ENCODE results near the gene DEAF1. TPM values are rescaled to one million over a fixed set of nuclear protein-coding genes. Genes with fewer than 3 reads are reported as not detected.

Gene DEAF1
- total and polyA plus RNA-seq, 2 donors (not counting 3 experiments of a cell fraction or from before 2014, with no cell fraction given) = 43.6 to 55.7 TPM

GRCh38 chr11:643849-644738 is 50.9 kb downstream of the DEAF1 start:
- CTCF ChIA-PET = no interaction called here
- dilution Hi-C loops (cut with MboI; ENCODE audit: extremely low pct_ligation_motif_present, low sequenced_read_pairs) = no loop called here
- BruUV-seq (replicated peaks) = no TSS peak

More at GRCh38 chr11:643849-644738, 50.9 kb downstream of the DEAF1 start:
- no peak overlapping the region for H3K4me2 ChIP-seq (ENCODE audit: insufficient read depth, low read length)
- TF ChIP-seq POLR2AphosphoS5 (IDR thresholded peaks at IDR 0.05; ENCODE audit: insufficient read depth, low read depth, low read length) (no peak), FOS (IDR thresholded peaks at IDR 0.05; ENCODE audit: borderline replicate concordance, insufficient read depth, low read length) (no peak), JUN (IDR thresholded peaks at IDR 0.05; ENCODE audit: borderline replicate concordance, insufficient read depth, insufficient read length, low read depth) (no peak), POLR2A (IDR thresholded peaks at IDR 0.05; ENCODE audit: low read depth, low read length) (no peak), EZH2 (IDR thresholded peaks at IDR 0.05; ENCODE audit: borderline replicate concordance, low read depth, low read length, severe bottlenecking) (no peak), GATA2 (IDR thresholded peaks at IDR 0.05; ENCODE audit: insufficient read depth, insufficient read length, low read depth, low read length) (no peak), MAX (IDR thresholded peaks at IDR 0.05; ENCODE audit: insufficient read depth, insufficient read length) (no peak), CTCF (IDR thresholded peaks at IDR 0.05; ENCODE audit: extremely low read depth in 1 of 2, insufficient read depth in 1 of 2, low read depth in 1 of 2, low read length in 2 of 2) (no peak), MYC (IDR thresholded peaks at IDR 0.05; ENCODE audit: low read depth, low read length) (no peak)
- no peak overlapping the region for H3K4me3 ChIP-seq (replicated peaks in 1 of 3; ENCODE audit: insufficient read depth in 1 of 3, low read depth in 1 of 3, low read length in 3 of 3)
- no peaks in the 10 kb centered on the region for H4K20me1 ChIP-seq (replicated peaks; ENCODE audit: control insufficient read depth, extremely low read depth, insufficient read depth, low read length)
- intact Hi-C loops (cut with micrococcal nuclease) = no loop called here
- no peak overlapping the region for H3K9ac ChIP-seq (replicated peaks; ENCODE audit: extremely low read depth, insufficient read depth, low read length)
- H3K4me1 ChIP-seq (ENCODE audit: control insufficient read depth, extremely low read depth, insufficient read depth, low read length) = no peaks in the 10 kb centered on the region
- H3K9me3 ChIP-seq (replicated peaks; ENCODE audit: control insufficient read depth, insufficient read depth, low read length) = no peaks in the 10 kb centered on the region
- H3K27me3 ChIP-seq (ENCODE audit: control insufficient read depth in 2 of 2, insufficient read depth in 2 of 2, low read length in 2 of 2) = peaks cover 5 to 13% of the 10 kb centered on the region in 2 experiments
- peaks cover 0 to 12% of the 10 kb centered on the region in 2 experiments for H3K36me3 ChIP-seq (ENCODE audit: control insufficient read depth in 2 of 2, extremely low read depth in 1 of 2, insufficient read depth in 2 of 2, low read length in 2 of 2)
- no peak for FAIRE-seq
- DNase-seq (ENCODE audit: low read depth, low spot score) = no peak
- no peaks in the 10 kb centered on the region for H3K9me1 ChIP-seq (replicated peaks; ENCODE audit: control insufficient read depth, extremely low read depth, insufficient read depth, low read length)
- POLR2A ChIA-PET = no interaction called here
- H3K79me2 ChIP-seq (ENCODE audit: control insufficient read depth, insufficient read depth, low read length) = no peaks in the 10 kb centered on the region
- H3K27ac ChIP-seq (ENCODE audit: insufficient read depth, low read depth, low read length) = no peak overlapping the region
- H2AFZ ChIP-seq (ENCODE audit: low read depth, low read length) = no peak overlapping the region

All from endothelial cell of umbilical vein (primary cell).